HepG2 (cell line): ENCODE results near the gene HAS3. TPM values are rescaled to one million over a fixed set of nuclear protein-coding genes. Genes with fewer than 3 reads are reported as not detected.

Experiments
- ATAC-seq: fragments of 200-7000 bp; cut with Tn5 transposase; 3 replicates; pipeline ENCODE4 v1.9.1; 2020; ENCODE audit warnings: mild to moderate bottlenecking, moderate library complexity
- BruUV-seq: library from RNA; stranded (reverse); fragments of 400-500 nt; replicated peaks from 2 replicates; lab custom pipeline; 2021; lab: Mats Ljungman, UMichigan
- CTCF ChIA-PET: fragments of 300-600 bp; formaldehyde crosslinking; extraction: SDS; loops from one replicate; lab custom pipeline; 2021; ENCODE audit warnings: low total read pairs, inconsistent platforms, low intra/inter-chr PET ratio; lab: Yijun Ruan, JAX
- POLR2A ChIA-PET: fragments of 350-600 bp; sonication (Branson Sonifier 250); formaldehyde crosslinking; loops from one replicate; lab custom pipeline; 2020; ENCODE audit warnings: antibody characterized with exemption, inconsistent platforms; lab: Yijun Ruan, JAX
- DNase-seq: peaks from one replicate; pipeline ENCODE4 v3.0.0-alpha.2; 2015; ENCODE audit warnings: low spot score
- FAIRE-seq: peaks from 3 replicates; lab custom pipeline; 2011; peaks lifted over from hg19 to GRCh38; lab: Jason Lieb, UNC
- H2AFZ ChIP-seq: one replicate; pipeline ENCODE4 v1.6.1; 2011; ENCODE audit warnings: low read length, inconsistent platforms
- H3K27ac ChIP-seq: fragments of 300-600 bp; 3 replicates; pipeline ENCODE4 v1.8.0; 2011; ENCODE audit warnings: mixed run types, mild to moderate bottlenecking, mixed read lengths, low read length, inconsistent platforms; ENCODE audit not compliant: insufficient read depth; ENCODE audit errors: extremely low read length
- H3K27me3 ChIP-seq, 2 experiments: fragments of 200-600 bp in 1 of 2; 2 replicates in 1 of 2; 3 replicates in 1 of 2; pipeline versions ENCODE4 v1.6.0 to v1.8.0; 2011; ENCODE audit warnings: low read length in 2 of 2, mild to moderate bottlenecking in 2 of 2, moderate library complexity in 2 of 2, inconsistent platforms in 1 of 2; ENCODE audit not compliant: insufficient read depth in 2 of 2, control insufficient read depth in 1 of 2
- H3K36me3 ChIP-seq, 2 experiments: fragments of 200-600 bp in 1 of 2; replicated peaks in 1 of 2; 2 replicates in 1 of 2; 3 replicates in 1 of 2; pipeline versions ENCODE4 v1.5.1 to v1.8.0; 2011; ENCODE audit warnings: low read length in 2 of 2, inconsistent platforms in 1 of 2; ENCODE audit not compliant: insufficient read depth in 2 of 2, control insufficient read depth in 1 of 2
- H3K4me1 ChIP-seq: 2 replicates; pipeline ENCODE4 v1.5.1; 2012; ENCODE audit warnings: low read length, inconsistent platforms; ENCODE audit not compliant: insufficient read depth
- H3K4me2 ChIP-seq: 2 replicates; pipeline ENCODE4 v1.6.0; 2011; ENCODE audit warnings: low read depth, low read length, inconsistent platforms
- H3K4me3 ChIP-seq, 3 experiments: fragments of 200-600 bp in 1 of 3; sonication (generic), shearing (Covaris generic) in 1 of 3; replicated peaks in 1 of 3; 2 replicates each; pipeline ENCODE4 v1.5.1; 2011 to 2016; ENCODE audit warnings: low read length in 3 of 3, inconsistent platforms in 2 of 3, low read depth in 2 of 3, mild to moderate bottlenecking in 2 of 3, control low read depth in 1 of 3, mixed read lengths in 1 of 3; ENCODE audit not compliant: insufficient read depth in 1 of 3
- H3K79me2 ChIP-seq: one replicate; pipeline ENCODE4 v1.6.1; 2011; ENCODE audit warnings: low read length, inconsistent platforms; ENCODE audit not compliant: insufficient read depth
- H3K9ac ChIP-seq: 2 replicates; pipeline ENCODE4 v1.6.0; 2011; ENCODE audit warnings: mild to moderate bottlenecking, low read depth, low read length, inconsistent platforms; ENCODE audit not compliant: insufficient read depth
- H3K9me3 ChIP-seq: 2 replicates; pipeline ENCODE4 v1.5.1; 2012; ENCODE audit warnings: mild to moderate bottlenecking, low read length
- H4K20me1 ChIP-seq: 2 replicates; pipeline ENCODE4 v1.6.0; 2011; ENCODE audit warnings: inconsistent platforms, mild to moderate bottlenecking, low read length, moderate library complexity; ENCODE audit not compliant: insufficient read depth
- BATF2 ChIP-seq: sonication (generic); formaldehyde crosslinking; IDR thresholded peaks from 2 replicates; pipeline ENCODE4 v1.8.0; 2022; ENCODE audit warnings: mild to moderate bottlenecking, missing genetic modification reagents, moderate library complexity
- FLYWCH1 ChIP-seq: sonication (generic); formaldehyde crosslinking; IDR thresholded peaks from 2 replicates; pipeline ENCODE4 v1.8.1; 2023; ENCODE audit warnings: mild to moderate bottlenecking, missing genetic modification reagents
- MLX ChIP-seq: IDR thresholded peaks from 2 replicates; pipeline ENCODE4 v1.6.1; 2016
- MTA1 ChIP-seq: sonication (generic); formaldehyde crosslinking; IDR thresholded peaks from 2 replicates; pipeline ENCODE4 v1.4.0; 2020; ENCODE audit warnings: missing genetic modification reagents, mild to moderate bottlenecking, borderline replicate concordance
- ZNF501 ChIP-seq: sonication (generic); formaldehyde crosslinking; IDR thresholded peaks from 2 replicates; pipeline ENCODE4 v1.5.1; 2020; ENCODE audit warnings: mild to moderate bottlenecking, moderate library complexity, missing genetic modification reagents
- WGBS: methylation state at CpG from one replicate; pipeline ENCODE4 v1.1.6; 2017; ENCODE audit warnings: low lambda C conversion rate; 5-methylcytosine and 5-hydroxymethylcytosine counted together
- in situ Hi-C: cut with HindIII; loops from 2 replicates; pipeline ENCODE4 v1.10.0; 2017; ENCODE audit warnings: low pct_unique_long_range_greater_than_20kb; ENCODE audit not compliant: extremely low pct_ligation_motif_present
- intact Hi-C: fragments of 100-400 bp; cut with micrococcal nuclease; formaldehyde crosslinking; loops from one replicate; pipeline ENCODE4 v1.10.0; 2022; ENCODE audit not compliant: unreplicated experiment
- polyA plus RNA-seq, 8 experiments: library from polyadenylated mRNA; depleted of rRNA in 3 of 8; stranded (reverse) in 7 of 8; unstranded in 1 of 8; fragments of >200 nt; fragmentation: Illumina TruSeq in 4 of 8; extraction: Trizol in 4 of 8; gene quantifications; 2 replicates each; pipeline versions ENCODE4 v1.2.1 to v1.2.3, GENCODE V29; 2011 to 2016; ENCODE audit warnings: low read depth in 4 of 8, missing spikeins in 1 of 8, mixed read lengths in 1 of 8; ENCODE audit not compliant: insufficient read depth in 1 of 8
- total RNA-seq, 5 experiments: library from RNA; depleted of rRNA; stranded (reverse); fragments of >200 nt; fragmentation: Illumina TruSeq; extraction: Trizol; gene quantifications; 2 replicates each; pipeline ENCODE4 v1.2.3, GENCODE V29; 2016; ENCODE audit warnings: low read depth in 1 of 5

HAS3 gene
- total and polyA plus RNA-seq, 2 of the 13 experiments (the other 11 are each of a cell fraction or from before 2014, with no cell fraction given): 0.04 to 0.30 TPM

DNA sequence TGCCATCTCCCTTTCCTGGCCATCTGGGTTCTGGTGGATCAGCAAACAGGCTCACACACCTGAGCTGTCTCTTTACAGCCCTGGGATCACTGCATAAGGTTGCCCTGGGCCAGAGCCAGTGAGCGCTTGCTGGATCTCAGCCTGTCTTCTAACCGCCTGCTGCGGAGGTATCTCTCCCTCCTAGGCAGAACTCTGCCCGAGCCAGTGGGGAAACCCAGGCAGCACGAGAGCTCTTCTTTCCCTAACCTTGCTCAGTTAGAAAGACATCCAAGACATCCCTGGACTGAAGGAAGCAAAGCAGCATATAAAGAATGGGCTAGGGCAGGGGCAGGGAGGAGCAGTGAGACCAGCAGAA, 6.4 kb downstream of the HAS3 start:
- FAIRE-seq (no peak), ATAC-seq (no peak), DNase-seq (no peak)
- no peak overlapping the region for H2AFZ ChIP-seq
- no peak overlapping the region for H3K4me2 ChIP-seq
- in situ Hi-C loops (loop anchor here (25.0 kb wide), 1 partner anchor 400 kb away; no protein-coding TSS in a partner anchor), intact Hi-C loops (no loop called here)
- WGBS: 99% methylated on average over 5 of the region's 5 CpGs
- H3K79me2 ChIP-seq: no peaks in the 10 kb centered on the region
- ChIA-PET POLR2A (interaction anchor here (0.8 to 1.0 kb wide), 2 partner anchors 17 to 21 kb away, joined by 3 read pairs; partner anchors contain the start of gene UTP4), CTCF (interaction anchor here (0.6 to 1.2 kb wide), 4 partner anchors 12 to 457 kb away, joined by 3 to 4 read pairs (median 4); no protein-coding TSS in a partner anchor)
- H3K36me3 ChIP-seq: peaks cover 0 to 5% of the 10 kb centered on the region in 2 experiments; a peak in 2 of 5 replicates
- H3K4me1 ChIP-seq: peaks cover 1% of the 10 kb centered on the region; the same call in 1 of the 2 replicates
- no peaks in the 10 kb centered on the region for H3K27me3 ChIP-seq
- H3K27ac ChIP-seq: no peak overlapping the region
- H3K9ac ChIP-seq: no peak overlapping the region
- H3K9me3 ChIP-seq: no peaks in the 10 kb centered on the region
- no peak for TF ChIP-seq ZNF501 (CRISPR knock-in tag)
- no peak for TF ChIP-seq MLX (CRISPR knock-in tag)
- TF ChIP-seq MTA1 (CRISPR knock-in tag): no peak
- no peak for TF ChIP-seq FLYWCH1 (CRISPR knock-in tag)
- TF ChIP-seq BATF2 (CRISPR knock-in tag): no peak
- no TSS peak for BruUV-seq
- no peaks in the 10 kb centered on the region for H4K20me1 ChIP-seq
- no peak overlapping the region for H3K4me3 ChIP-seq
